ENCODE measurements around the gene MTMR3.
"Not testable (repeated sequence)": the region's sequence is repeated elsewhere in the genome, so short reads cannot be mapped to it uniquely, and the experiment has no call there.

Gene MTMR3

DNA sequence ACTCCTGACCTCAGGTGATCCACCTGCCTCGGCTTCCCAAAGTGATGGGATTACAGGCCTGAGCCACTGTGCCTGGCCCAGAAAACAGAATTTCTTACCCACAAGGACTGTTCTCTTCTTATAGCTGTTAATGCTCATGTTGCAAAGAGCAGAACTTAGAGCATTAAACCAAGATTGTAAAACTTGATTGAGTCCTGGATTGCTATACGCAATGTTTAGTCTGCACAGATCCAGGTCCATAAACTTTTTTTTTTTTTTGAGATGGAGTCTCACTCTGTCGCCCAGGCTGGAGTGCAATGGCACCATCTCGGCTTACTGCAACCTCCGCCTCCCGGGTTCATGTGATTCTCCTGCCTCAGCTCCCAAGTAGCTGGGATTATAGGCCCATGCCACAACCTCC lies 178.1 kb downstream of the MTMR3 start:
- not testable (repeated sequence) for DNase-seq

DNA sequence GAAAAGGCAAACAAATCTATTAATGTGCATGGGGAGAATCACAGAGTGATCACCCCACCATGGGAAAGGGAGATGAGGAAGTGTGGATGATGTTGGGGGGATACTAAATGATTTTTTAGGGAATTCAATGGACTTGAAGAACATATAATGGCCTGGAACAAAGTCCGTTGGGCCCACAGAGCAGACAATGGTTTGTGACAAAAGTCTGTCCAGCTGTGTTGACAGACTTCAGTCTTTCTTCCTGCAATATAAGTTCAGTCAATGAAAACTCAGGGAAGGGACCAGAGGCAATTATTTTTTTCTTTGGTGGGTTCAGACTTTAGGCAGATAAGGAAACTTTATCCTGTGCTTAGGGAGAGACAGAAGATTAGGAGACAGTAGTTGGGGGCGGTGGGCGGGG lies 179.3 kb downstream of the MTMR3 start:
- DNase-seq: no peak

DNA sequence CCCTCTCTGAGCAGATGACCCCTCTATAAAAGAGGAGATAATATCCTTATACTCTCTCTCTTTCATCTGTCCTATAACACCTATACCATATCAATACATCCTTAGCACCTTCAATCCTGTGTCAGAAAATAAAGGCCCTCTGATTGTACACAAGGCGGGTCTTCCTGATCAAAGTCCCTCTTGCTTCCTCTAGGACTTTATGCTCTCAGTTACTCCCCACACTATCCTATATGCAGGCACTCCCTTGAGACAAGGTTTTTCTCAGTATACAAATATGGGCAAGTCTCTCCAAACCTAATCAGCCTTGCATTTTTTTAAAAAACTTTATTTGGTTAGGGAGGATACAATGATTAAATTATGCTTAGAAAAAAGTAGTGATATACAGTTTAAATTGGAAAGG lies 180.0 kb downstream of the MTMR3 start:
- no peak for DNase-seq

DNA sequence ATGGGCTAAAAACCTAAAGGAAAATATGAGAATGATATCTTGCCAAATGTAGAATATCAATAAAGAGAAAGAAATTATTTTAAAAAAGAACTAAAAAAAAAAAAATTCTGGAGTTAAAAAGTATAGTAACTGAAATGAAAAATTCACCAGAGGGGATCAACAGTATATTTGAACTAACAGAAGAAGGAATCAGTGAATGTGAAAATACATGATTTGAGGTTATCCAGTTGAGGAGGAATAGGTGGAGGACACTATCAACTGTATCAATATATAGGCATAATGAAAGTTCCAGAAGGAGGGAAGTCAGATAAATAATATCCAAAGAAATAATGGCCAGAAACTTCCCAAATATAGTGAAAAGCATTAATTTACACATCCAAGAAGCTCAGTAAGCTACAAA lies 181.2 kb downstream of the MTMR3 start:
- no peak for DNase-seq

DNA sequence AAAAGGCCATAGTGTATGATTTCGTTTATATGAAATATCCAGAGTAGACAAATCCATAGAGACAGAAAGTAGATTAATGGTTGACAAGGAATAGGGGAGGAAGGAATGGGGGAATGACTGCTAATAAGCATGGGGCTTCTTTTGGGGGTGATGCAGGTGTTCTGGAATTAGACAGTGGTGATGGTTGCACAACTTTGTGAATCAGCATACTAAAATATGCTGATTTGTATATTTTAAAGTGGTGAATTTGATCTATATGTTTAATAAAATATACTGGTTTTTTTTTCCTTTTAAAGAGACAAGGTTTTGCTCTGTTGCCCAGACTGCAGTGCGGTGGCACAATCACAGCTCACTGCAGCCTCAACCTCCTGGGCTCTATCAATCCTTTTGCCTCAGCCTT lies 190.8 kb downstream of the MTMR3 start:
- DNase-seq: no peak

DNA sequence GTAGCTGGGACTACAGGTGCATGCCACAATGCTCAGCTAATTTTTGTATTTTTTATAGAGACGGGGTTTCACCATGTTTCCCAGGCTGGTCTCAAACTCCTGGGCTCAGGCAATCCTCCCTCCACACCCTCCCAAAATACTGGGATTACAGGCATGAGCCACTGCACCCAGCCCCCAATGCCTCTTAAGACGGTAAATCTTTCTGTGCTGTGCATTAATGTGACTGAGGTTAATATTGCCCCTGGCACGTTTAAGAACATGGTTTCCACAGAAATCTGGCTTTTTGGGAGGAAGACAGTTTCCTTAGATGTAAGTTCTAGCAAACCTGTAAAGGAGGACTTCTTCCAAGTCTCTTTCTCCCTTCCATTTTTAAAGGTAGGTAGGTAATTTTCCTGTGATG lies 191.2 kb downstream of the MTMR3 start:
- no peak for DNase-seq

DNA sequence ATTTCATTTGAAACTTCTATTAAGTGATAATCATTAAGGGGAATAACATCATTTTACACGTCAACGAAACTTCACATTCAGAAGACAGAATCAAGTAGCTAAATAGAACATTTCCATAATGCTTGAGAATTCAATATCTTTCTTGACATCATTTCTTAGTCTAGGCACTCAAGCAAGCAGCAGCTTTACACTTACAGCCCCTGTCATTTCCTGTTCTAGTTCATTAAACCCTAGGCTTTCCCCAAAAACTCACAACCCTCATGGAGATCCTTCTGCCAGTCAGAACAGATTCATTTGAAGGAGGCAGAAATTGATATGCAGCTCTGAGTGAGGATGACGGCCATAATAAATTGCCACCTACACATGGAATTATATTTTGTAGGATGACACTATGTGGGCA lies 192.0 kb downstream of the MTMR3 start:
- no peak for DNase-seq

DNA sequence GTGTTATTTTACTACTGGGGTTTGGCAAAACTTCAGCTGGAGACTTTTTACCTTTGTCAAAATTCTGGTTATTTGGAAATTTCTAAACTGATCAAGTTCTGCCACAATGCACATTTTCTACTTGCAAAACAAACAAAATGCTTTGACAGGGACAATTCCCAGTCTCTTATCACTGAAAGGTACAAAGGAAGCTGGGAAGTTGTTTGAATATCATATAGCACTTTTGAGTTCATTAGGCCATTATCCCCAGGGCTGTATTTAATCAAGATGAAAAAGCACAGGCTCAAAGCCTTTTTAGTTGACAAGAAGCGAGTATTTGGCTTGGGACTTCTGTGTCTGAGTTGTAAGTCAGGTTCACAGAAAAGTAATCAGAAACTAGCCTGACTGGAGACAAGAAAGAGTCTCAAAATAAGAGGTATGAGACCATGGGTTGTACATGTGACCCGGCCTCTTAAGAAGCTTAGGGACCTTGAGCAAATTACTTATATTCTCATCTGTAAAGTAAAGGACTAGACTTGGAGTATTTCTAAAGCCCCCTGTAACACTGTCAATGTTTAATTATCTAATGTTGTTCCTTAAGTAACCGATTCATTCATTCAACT lies 194.4 kb downstream of the MTMR3 start:
- DNase-seq: no peak

DNA sequence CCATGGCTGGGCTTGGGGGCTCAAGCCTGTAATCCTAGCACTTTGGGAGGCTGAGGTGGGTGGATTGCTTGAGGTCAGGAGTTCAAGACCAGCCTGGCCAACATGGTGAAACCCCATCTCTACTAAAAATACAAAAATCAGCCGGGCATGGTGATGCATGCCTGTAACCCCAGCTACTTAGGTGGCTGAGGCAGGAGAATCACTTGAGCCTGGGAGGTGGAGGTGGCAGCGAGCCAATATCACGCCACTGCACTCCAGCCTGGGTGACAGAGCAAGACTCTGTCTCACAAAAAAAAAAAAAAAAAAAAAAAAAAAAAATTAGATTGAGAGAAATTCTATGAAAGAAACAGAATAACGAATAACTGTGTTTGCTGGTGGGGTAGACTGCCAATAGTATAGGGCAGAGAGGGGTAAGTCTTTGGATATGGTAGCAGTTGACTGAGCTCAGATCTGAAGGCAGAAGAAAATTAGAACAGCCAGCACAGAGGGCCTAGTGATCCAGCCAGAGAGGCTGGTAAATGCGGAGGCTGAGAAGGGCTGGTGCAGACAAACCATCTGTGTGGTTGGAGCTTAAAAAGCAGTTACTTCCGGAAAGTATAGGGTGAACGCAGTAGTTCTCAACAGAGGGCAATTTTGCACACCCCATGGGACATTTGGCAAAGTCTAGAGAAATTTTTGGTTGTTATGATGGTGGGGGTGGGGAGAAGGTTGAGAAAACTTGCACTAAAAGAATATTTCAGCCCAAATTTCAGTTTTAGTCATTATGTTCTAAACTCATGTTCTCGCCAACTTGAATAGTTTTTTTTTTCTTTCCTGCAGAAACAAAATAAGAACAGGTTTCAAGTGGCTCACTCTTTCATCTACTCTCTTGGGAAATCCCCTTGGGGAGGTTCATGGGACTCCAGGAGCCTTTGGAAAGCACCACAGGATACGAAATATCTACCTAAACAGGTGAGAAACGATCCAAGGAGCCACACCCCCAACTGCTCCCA lies 195.6 kb downstream of the MTMR3 start:
- peak in 1 of 2 donors; percentile 25 for DNase-seq

DNA sequence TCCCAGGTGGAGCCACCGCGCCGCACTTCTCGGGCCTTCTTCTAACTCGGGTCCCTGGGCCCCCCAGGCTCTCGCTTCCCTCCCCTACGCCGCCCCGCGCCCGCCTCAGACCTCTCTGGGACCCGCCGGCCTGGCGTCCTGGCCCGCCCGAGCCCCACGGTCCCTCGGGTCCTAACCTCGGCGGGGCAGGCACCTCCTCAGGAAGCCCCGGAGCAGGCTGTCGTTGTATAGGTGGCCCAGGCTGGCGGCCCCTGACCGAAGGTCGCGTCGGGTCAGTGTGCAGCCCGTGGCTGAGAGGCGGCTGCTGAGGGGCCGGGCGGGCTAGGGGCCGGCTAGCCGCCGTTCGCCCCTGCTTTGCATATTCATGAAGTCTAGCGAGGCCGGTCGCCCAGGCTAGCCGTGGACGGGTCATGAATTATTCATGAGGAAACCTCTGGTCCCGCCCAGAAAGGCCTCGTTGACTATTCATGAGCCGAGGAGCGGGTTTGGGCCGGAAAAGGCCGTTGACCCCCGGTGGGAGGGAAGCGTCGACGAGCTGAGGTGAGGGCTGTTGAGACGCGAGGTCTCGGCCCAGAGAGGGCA lies 197.1 kb downstream of the MTMR3 start, which contains the start of gene HORMAD2:
TSS of gene HORMAD2 (plus strand) at position 513 of the 582 bp plus-strand sequence. CDS start 13,489 bp downstream, outside the sequence.
- DNase-seq: no peak

All from CD4-positive, alpha-beta T cell treated with Interleukin-4 for 1 hour (primary cell).